HS-27A (cell line): ENCODE data around the gene KCNE3.
"Not testable (repeated sequence)": the region's sequence is repeated elsewhere in the genome, so short reads cannot be mapped to it uniquely, and the experiment has no call there.

Experiments
- DNase-seq: peaks from one replicate; pipeline ENCODE4 v3.0.0-alpha.2; 2012; ENCODE audit warnings: low read depth, missing footprints

Gene KCNE3

DNA sequence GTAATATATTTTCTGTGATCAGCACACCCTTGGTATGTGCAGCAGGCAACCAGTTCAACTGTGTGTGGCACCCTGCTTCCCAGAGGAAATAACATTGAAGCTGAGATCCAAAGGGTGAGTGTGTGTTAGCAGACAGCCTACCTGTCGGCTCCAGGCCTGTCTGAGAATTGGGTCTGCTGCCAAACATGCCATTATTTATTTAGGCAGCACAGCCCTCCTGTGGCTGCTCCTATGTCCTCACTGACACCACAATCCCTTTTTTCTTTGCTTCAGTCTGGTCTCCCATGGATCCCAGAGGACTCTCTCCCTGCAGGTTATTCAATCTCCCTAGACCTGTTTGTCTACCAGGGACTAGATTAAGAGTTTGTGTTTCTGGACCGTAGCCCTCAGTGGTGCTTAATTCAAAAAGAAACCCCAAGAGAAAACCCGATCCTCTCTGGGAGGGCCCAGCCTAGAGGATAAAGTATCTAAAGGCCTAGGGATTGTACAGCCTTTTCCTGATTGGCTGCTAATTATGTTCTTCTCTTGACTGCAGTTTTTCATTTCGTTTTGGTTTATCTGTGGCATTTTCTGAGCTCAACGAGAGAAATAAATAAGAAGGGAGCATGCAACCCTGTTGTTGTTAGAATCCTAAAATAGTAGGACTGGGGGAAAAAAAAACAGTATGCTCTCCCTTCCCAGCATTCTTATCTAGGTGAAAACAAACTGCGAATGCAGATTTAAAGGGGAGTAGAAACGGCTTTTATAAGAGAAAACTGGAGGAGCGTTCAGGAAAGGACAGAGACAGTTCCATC lies 24.1 kb downstream of the KCNE3 start:
- no peak for DNase-seq

DNA sequence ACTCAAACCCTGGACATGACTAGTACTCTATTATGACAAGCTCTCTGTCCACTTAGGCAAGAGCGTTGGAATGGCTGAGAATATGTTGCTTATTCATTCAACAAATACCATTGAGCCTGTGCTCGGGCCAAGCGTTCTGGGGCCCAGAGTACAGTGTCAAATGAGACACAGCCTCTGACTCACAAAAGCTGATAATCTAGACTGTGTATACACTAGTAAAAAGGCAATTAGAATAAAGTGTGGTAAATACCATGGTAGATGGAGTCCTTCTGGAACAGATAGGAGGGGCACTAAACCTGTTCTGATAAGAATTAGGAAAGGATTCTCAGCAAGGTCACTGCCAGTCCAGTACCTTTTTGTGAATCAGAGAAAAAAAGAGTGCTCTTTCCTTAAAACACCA lies 24.7 kb downstream of the KCNE3 start:
- DNase-seq: no peak

DNA sequence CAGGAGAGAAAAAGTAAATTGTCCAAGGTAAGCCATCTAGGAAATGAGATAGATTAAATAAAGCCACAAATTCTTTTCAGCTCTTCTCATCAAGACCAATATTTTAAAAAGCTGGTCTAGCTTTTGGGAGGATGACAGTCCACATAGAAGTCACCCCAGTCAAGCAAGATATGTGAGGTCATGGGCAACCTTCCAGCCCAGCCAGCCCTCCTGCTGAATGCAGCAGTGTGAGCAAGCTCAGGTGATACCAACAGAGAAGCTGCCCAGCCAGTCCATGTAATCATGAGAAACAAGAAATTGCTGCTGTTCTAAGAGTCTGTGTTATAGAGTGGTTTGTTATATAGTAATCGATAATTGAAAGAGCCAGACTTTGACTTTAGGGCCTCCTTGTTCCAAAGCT lies 28.7 kb downstream of the KCNE3 start:
- DNase-seq: no peak

DNA sequence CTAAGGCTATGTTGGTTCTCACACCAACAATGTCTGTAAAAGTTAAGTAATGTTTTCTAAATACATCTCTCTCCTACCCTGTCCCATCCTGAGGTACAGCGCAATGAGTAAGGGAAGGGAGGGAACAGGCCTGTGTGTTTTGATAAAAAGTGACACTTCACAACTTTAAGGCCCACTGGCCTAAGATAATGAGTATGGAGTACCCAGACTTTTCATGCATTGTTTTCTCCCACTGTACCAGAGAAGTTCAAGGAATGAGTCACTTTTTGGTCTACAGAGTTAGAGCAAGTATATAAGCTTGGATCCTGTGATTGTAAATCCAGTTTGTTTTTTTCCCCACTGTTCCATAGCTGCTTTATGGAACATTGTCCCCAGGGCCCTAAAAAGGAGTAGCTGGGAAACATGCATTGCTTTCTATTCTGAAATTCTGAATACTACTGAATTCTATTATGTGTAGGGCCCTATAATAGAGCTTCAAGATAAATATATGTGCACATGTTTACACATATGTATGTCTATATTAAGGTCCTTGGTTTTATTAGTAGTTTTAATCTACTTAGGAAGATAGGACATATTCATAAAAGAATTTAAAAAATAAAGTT lies 29.8 kb downstream of the KCNE3 start:
- no peak for DNase-seq

DNA sequence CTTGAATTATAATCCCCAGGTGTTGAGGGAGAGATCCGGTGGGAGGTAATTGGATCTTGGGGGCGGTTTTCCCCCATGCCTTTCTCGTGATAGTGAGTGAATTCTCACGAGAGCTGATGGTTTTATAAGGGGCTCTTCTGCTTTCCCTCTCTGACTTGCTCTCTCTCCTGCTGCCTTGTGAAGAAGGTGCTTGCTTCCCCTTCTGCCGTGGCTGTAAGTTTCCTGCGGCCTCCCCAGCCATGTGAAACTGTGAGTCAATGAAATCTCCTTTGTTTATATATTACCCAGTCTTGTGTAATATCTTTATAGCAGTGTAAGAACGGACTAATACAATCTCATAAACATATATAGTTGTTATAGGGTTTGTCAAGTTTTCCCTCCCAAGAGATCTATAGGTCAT lies 32.8 kb downstream of the KCNE3 start:
- no peak for DNase-seq

DNA sequence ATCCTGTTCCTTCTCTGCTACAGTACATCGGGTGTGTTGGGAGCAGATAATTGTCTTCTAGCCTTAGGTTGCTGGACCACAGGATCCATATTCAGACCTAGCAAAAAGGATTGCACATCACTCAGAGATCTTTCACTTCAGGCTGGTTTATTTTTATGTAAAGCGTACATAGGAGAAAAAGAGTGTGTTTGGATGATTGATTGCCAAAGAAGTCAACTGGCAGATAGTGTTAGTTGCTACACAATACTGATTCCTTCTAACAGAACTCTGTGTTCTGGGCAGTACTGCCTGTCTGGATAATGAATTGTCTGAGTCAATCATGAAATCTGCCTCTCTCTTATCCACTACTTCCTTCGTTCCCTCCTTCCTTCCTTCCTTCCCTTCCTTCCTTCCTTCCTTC lies 38.1 kb downstream of the KCNE3 start:
- DNase-seq: no peak

DNA sequence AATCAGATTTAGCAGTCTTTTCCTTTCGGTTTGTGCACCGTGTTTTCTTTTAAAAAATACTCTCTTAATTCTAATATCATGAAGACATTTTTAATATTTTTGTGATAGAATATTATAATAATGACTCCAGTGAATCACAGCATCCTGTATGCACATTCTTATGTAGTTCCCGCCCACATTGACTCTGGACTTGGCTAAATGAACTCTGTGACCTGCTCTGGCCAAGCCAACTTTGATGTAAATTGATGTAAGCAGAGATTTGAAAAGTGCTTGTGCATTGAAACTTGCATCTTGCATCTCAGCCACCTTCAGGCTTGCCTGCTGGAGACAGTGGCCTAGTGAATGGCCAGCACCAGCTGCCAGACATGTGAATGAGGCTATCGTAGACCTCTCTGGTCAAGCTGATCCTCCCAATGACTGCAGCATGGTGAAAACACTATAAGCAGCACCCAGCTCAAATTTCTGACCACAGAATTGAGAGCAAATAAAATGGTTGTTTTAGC lies 39.9 kb downstream of the KCNE3 start:
- no peak for DNase-seq

DNA sequence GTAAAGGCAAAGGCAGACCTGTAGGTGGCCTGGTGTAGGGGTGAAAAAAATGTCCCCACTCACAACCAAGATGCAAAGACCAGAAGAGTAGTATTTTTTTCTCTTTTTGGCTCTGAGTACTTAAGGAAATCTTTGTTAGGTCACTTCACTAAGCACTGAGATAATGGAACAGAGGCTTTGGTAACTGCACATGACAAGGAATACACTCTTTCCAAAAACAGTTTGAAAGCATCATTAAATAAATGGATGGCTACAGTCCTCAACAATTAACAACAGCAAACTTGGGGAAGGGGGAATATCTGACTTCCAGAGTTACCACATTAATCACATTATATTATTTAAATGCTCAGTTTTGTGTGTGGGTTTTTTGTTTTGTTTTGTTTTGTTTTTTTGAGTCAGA lies 42.2 kb downstream of the KCNE3 start:
- no peak for DNase-seq

DNA sequence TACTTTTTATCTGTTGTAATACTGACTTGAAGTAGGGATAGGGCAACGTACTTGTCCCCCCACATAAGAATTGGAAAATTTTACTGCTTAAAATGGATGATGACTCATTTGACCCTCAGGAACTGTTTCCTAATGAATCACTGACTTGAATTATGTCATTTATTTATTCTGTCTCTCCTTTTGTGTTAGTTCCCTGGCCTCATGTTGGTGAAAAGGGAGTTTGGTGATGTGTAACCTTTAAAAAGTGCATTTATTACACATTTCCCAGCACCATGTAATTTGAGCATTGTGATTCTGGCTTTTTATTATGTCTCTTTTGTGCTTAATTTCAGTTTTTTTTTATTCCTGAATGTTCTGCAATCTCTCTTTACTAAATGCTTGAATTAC lies 48.8 kb downstream of the KCNE3 start:
- DNase-seq: no peak

DNA sequence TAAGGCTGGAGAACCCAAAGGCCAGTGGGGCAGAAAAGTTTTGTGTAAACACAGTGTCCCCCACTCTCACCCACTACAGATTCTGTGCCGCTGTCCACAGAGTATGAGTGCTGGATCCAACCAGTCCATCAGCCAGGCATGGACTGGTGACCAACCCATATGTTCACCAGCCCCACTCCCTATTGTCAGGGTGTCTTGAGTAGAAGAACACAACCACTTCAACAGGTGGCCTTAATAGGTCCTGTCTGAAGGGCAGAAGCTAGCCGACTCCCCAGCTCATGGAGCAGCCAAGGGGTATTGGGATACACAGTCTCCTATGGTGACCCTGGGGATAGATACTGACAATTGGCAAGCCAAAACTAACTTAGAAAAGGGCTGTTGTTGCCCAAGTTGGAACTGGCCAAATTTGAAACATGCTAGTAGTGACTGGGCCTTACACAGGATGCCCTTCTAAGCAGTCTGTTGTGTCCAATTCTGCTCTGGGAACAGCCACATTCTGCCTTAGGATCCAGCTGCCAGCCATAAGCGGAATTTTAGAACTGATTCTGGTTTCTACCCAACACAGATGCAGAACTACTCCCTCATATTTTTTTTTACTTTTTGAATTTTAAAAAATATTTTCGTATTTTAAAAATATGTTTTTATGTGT lies 49.4 kb downstream of the KCNE3 start:
- DNase-seq: no peak

DNA sequence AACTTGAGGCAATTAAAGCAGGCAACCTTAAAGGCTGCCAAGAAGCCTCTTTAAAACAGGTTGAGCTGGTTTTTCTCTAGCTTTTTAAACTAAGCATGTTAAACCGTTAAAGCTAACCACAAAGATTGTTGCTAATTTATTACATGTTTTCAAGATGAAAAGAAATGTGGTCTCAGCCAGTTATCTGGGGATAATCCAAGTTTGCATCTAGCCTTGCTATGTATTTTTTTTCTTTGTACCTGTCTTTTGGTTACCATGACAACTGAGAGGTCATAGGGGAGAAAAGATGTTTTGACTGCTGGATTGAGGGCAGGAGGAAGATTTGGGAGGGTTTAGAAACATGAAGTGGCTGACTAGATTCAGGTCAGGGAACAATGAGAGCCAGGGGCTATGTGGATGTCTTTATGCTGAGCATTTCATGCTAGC lies 50.0 kb downstream of the KCNE3 start:
- DNase-seq: no peak

DNA sequence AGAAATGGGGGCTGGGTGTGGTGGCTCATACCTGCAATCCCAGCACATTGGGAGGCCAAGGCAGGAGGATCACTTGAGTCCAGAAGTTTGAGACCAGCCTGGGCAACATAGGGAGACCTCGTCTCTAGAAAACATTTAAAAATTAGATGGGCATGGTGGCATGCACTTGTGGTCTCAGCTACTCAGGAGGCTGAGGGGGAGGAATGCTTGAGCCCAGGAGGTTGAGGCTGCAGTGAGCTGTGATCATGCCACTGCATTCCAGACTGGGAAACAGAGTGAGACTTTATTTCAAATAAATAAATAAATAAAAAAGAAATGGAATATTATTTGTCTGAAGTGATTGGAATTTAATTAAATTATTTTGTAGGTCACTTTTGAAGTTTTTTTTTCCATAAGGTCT lies 50.4 kb downstream of the KCNE3 start:
- DNase-seq: not testable (repeated sequence)

DNA sequence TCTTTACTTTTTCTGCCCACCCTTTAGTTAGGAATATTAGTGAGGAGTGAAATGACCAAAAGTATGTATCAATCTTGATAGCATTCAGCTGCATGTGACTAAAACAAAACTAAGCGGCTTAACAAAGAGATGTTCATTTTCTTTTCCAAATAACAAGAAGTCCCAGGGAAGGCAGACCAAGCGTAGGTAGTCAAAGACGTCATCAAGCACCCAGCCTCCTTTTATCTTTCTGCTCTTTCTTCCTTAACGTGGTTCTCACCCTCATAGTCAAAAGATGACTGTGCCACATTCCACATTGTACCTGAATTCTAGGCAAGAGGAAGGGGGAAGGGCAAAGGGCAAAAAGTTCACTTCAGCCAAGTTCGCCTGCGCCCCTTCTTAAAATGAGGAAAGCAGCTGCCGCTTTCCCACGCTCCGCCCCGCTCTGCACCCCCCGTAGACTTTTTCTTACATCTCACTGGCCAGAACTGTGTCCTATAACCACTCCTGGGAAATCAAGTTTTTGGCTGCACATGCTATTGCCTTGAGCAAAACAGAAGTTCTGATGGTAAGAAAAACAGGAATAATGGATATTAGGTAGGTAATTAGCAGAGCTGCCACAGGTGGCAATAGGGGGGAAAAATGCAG lies 54.5 kb downstream of the KCNE3 start:
- no peak for DNase-seq

DNA sequence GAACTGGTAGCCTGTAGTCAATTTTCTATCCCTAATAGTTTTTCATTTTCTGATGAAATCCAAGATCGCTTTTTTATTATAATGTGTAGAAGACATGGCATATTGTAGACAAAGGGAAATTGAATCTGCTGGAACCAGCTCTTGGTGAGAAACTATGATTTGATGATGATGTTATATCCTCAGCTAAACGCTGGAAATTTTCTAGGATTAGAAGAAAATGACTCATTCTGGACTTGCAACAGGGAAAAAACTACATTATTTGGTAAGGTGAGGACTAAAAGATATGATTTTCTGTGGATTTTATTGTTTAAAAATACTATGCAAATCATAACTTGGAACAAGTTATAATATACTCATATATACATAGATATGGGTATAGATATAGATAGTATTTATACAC lies 55.0 kb downstream of the KCNE3 start:
- DNase-seq: no peak

DNA sequence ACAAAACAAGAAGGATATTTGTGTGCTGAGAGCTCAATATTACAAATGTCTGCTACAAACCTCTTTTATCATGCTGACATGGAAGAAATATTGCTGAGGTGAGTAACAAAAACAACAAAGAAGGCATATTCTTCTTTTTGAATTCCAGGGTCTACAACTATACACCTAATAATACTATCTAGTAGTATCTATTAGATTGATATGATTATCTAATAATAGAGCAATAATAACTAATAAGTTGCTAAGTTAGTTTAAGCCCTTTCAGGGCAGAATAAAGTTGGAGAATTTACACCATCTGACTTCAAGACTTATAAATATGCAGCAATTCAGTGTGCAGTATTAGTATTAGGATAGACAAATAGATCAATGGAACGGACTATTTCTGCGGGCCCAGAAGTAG lies 57.7 kb downstream of the KCNE3 start:
- no peak for DNase-seq
